GM19452 (cell line): ENCODE results near the gene GTPBP6.
"Not testable (repeated sequence)": the region's sequence is repeated elsewhere in the genome, so short reads cannot be mapped to it uniquely, and the experiment has no call there.

Source experiments
- ATAC-seq: cut with Tn5 transposase; IDR thresholded peaks from one replicate; pipeline ENCODE4 v1.9.1; 2021; ENCODE audit not compliant: unreplicated experiment

The GTPBP6 gene

DNA sequence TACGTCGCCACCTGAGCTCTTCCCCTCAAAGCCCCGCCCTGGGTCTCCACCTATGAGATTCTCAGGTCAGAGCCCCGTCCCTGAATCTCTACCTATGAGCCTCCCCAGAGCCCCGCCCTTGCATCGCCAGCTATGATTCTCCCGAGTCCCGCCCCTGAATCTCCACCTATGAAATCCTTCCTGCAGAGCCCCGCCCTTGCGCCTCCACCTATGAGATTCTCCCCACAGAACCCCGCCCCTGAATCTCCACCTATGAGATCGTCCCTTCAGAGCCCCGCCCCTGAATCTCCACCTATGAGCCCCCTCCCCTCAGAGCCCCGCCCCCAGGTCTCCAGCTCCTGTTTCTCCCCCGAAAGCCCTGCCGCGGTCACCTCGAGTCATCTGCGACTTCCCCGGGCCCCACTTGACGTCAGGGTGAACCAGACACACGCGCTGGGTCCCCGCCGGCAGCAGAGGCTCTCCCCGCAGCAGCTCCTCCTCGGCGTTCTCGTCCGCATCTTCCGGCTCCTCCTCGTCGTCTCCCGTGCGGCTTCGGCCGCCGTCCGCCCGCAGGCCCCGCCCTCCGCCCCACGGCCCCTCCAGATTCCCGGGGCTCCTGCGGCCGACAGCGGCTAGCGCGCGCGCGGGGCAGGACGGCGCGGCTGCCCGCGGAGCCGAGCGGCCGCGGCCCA, 393 bp downstream of the GTPBP6 start:
- peak; percentile 52 for ATAC-seq

DNA sequence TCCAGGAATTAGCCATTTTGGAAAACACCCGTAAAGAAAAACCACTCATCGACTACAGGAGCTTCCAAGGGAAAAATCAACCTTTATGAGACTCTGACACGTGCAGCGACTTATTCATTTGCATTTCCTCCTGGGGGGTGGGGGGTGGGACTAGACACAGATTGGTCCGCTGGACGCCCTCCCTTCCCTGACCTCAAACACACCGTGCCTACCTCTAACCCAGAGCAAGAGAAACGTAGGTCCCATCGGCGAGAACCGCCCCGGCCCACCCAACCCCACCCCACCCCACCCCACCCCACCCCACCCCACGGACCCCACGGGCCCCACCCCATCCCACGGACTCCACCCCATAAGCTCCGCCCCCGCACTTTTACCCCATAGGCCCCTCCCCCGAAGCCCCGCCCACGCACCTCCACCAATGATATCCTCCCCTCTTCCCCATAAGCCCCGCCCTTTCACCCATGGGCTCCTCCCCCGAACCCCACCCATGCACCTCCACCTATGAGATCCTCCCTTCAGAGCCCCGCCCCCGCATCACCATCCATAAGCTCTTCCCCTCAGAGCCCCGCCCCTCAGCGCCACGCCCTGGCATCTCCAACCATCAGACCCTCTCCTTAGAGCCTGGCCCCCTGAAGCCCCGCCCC, 1.1 kb downstream of the GTPBP6 start:
- ATAC-seq = no peak

DNA sequence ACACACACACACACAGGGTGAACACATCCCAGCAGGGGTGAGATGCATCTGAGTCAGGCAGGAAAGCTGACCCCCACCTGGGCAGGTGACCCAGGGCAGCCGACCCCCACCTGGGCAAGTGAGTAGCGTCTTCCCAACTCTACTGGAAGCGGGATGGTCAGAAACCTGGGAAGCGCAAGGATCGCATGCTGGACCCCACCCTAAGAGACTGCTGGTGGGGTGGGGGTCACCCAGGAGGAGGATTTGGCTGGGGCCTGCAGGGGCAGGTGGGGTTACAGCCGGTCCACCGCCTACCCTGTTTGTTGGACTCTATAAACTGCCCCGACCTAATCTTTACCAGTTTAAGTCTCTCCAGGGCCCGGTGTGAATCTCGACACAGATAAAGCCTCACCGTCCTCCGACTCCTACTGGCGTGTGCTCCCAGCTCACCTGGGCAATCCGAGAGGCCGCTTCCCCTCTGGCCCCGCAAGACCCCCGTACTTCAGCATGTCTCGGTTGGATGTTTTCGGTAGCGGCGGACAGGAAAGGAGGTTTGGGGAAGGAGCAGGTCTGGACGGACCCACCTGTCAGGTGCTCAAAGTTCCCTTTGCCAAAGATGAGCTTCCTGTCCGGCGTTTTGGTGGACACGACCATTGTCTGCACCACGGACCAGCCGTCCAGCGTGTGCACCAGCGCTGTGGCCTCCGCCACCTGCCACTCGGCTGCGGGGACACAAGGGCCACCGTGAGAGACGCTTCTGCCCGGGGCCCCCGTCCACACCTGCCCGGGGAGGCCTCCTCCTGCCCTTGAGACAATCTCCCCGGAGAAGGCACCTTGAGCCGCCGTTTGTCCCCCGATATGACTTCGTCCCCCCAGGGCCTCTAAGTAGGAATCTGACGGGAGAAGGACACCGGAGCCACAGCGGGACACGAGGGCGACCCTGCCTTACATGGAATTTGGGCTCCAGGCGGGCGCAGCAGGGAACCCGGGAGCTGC, 2.0 kb downstream of the GTPBP6 start:
- ATAC-seq = no peak

DNA sequence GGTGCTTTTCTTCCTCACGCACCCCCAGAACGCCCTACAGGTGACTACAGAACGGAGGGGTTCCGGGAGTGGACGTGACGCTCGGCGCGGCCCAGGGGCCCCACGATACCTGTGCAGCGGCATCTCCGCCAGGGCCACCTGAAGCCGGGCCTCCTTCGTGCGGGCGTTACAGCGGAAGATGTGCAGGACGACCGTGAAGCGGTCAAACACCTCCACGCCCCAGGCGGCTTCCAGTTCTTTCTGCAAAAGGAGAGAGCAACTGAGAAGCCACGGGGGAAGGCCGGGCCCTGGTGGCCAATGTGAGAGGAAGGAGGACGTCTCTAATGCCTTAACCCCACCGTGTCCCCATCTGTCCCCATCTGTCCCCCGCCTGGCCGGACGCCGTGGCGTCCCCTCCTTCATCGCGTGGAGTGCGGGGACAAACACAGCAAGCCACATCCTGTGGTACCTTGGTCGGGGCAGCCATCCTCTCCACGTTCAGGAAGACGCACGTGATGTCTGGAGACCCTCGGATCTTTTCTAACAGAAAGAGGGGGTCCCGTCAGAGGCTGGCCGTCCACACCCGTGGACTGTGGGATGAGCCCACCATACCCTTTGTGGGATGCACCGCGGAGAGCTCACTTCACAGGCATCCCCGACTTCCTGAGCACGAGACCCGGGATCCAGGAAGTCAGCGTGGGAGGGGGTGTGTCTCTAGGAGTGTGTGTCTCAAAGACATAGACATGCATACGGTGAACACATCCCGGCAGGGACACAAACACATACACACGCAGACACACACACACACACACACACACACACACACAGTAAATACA, 3.6 kb downstream of the GTPBP6 start:
- no peak for ATAC-seq

DNA sequence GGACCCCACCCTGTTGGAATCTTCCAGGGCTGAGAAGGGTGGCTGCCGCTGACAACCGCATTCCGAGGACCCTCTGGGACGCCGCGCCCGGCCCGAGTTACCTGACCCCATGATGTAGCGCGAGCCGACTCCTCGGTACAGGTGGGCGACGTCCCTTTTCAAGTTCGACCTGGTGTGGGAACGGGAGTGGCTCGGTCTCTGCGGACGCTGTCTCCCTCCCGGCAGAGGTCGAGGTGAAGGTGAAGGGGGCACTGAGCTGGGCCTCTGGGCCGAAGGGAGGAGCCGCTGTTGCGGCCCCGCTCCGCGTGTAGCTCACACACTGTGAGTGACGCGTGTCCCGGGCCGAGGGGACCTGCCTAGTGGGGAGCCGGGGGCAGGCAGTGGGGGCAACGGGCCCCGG, 4.5 kb downstream of the GTPBP6 start:
- no peak for ATAC-seq

DNA sequence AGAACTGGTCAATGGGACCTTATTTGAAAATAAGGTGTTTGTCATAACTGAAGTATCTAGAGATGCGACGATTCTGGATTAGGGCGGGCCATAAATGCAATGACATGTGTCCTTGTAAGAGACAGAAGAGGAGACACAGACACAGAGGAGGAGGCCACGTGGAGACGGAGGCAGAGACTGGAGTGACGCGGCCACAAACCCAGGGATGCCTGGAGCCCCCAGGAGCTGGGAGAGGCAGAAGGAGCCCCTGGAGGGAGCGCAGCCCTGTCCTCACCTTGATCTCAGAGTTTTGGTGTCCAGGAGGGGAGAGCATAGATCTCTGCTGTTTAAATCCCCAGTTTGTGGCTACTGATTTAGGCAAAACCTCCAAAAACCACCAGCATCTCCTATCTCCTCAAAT, 5.0 kb downstream of the GTPBP6 start:
- no peak for ATAC-seq

DNA sequence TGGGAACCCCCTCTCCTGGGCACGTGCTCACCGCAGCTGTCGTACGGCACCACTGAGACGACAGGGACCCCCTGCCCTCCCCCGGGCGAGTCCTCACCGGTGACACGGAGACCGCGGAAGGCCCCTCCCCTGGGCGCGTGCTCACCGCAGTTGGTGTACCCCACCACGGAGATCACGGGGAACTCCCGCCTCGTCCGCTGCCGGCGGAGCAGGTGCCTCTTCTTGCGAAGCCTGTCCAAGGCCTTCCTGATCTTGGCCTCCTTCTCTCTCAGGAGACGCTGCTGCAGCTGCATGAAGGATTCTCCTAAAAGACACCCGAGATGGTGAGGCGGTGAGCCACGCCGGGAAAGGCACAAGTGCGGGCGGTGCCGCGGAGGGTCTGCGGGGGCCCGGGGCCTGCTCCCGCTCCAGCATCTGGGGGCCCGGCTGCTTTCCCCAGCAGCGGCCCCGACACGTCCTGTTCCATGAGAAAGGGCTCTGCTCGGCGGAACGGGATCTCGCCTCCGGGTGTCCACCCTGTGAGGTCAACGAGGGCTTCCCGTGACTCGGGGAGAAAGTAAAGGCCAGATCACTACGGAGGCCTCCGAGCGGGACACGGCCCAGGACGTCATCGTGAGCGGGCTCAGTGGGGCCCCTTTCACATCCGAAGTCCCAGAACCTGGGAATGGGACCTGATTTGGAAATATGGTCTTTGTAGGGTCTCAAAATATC, 5.8 kb downstream of the GTPBP6 start:
- no peak for ATAC-seq

DNA sequence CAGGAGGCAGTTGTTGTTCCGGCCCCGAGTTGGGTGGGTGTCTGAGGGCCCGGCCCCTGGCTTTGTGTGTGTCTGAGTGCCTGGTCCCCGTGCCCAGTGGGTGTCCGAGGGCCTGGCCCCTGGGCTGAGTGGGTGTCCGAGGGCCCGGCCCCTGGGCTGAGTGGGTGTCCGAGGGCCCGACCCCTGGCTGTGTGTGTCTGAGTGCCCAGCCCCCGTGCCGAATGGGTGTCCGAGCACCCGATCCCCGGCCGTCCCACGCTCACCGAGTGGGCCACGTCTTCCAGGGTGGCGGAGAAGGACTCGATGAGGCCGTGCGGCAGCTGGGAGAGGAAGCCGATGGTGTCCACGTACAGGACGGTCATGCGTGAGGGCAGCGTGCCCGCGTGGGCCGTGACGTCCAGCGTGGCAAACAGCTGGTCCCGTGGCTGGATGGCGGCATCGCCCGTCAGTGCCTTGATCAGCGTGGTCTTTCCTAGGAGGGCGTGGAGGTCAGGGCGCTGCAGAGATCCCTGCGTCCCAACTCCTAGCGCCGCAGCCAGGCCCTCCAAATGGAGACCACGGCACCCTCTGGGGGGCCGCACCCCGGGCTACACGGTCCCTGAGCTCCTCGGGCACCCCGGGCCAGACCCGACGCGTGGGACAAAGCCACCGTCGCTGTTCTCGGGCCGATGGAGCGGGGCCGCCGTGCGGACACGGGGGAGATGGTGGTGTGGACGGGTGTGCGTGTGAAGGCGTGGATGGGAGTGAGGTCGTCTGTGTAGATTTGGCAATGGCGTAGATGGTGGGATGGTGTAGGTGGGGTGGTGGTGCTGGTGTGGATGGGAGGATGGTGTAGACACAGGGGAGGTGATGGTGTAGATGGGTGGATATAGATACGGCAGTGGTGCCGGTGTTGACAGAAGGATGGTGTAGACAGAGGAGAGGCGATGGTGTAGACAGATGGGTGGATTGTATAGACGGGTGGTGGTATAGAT, 7.2 kb downstream of the GTPBP6 start:
- ATAC-seq = no peak

DNA sequence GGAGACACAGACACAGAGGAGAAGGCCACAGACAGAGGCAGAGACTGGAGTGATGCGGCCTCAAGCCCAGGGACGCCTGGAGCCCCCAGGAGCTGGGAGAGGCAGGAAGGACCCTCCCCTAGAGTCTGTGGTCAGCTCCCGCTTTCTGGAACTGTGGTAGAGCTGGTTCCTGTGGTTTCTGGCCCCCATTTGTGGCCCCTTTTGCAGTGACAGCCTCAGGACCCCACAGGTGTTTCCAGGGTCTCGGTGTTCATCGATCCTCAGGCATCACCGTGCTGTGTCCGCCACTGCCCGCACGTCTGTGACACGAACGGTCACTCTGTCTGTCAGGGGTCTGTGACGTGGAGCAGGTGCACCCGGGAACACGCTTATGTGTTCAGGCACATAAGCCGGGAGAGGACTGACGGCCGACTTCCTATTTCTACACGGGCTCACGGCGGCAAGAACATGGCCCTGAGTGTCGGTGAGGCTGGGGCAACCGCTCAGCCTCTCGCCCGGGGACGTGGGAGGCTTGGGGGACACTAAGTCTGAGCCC, 7.9 kb downstream of the GTPBP6 start:
- ATAC-seq = no peak

DNA sequence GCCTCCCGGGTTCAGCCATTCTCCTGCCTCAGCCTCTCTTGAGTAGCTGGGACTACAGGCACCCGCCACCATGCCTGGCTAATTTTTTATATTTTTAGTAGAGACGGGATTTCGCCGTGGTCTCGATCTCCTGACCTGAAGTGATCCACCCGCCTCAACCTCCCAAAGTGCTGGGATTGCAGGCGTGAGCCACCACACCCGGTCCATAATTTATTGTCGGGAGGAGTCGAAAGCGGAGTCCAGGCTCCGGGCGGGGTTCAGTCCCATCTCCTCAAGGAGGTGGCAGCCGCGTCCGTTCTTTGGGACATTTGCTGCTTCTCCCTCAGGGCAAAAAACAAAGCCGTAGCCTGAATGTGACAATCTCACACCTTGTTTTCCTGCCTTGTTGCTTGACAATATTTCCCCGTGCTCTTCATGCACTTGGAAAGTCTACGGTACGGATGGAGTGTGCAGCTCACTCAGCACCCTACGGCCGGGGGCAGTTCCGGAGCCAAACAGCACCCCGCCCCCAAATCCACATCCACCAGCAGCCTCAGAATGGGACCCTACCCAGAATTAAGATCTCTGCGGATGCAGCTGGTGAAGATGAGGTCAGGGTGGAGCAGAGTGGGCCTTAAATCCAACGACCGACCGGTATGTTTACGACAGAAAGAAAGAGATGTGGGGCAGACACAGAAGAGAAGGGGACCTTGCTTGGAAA, 9.6 kb downstream of the GTPBP6 start:
- ATAC-seq = no peak

DNA sequence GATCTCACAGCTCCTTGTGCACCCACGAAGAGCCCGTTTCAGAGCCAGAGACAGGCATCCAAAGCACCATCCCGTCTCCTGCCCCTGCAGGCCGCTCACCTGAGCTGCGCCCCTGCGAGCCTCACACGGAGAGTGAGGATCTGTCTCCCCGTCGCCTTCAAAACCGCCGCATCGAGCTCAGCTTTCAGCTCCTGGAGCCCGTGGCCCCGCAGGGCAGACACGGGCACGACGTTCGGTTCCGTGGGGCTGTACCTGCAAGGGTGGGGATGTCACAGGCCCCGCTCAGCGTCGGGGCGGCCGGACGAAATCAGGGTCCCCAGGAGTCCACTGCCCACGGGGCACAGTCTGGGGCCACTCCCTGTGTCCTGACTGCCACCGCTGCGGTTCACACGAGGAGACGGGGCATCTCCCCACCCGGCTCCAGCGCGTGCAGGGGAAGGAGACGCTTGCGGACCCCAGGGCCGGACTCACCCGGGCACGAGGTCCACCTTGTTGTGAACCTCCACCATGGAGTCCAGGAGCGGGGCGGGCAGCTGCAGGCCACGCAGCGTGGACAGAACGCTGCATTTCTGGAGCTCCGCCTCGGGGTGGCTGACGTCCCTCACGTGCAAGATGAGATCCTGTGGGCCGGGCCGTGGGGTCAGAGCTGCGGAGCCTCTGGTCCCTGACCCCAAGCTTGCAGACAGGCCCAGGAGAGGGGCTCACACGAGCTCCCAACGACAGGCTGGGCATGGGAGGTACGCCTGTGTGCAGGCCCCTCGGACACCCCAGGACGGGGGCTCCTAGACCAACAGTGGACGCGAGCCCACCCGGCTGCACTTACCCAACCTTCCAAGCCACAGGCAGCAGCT, 11.1 kb downstream of the GTPBP6 start:
- ATAC-seq = no peak

DNA sequence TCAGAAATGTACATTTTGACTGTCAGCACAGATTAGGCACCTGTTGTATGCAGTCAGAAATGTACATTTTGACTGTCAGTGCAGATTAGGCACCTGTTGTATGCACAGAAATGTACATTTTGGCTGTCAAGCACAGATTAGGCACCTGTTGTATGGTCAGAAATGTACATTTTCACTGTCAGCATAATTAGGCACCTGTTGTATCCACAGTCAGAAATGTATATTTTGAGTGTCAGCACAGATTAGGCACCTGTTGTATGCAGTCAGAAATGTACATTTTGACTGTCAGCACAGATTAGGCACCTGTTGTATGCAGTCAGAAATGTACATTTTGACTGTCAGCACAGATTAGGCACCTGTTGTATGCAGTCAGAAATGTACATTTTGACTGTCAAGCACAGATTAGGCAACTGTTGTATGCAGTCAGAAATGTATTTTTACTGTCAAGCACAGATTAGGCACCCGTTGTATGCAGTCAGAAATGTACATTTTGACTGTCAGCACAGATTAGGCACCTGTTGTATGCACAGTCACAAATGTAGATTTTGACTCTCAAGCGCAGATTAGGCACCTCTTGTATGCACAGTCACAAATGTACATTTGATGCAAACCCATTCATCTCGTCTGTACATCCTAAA, 11.9 kb downstream of the GTPBP6 start:
- ATAC-seq = not testable (repeated sequence)

DNA sequence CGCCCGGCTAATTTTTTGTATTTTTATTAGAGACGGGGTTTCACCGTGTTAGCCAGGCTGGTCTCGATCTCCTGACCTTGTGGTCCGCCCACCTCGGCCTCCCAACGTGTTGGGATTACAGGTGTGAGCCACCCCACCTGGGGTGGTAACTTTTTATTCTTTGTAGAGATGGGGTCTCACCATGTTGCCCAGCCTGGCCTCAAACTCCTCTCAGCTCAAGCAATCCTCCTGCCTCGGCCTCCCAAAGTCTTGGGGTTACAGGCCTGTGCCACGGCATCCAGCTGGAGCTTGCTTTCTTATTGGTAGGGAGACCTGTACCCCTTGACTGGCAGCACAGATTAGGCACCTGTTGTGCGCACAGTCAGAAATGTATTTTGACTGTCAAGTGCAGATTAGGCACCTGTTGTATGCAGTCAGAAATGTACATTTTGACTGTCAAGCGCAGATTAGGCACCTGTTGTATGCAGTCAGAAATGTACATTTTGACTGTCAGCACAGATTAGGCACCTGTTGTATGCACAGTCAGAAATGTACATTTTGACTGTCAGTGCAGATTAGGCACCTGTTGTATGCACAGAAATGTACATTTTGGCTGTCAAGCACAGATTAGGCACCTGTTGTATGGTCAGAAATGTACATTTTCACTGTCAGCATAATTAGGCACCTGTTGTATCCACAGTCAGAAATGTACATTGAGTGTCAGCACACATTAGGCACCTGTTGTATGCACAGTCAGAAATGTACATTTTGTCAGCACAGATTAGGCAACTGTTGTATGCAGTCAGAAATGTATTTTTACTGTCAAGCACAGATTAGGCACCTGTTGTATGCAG, 12.6 kb downstream of the GTPBP6 start:
- ATAC-seq = not testable (repeated sequence)

DNA sequence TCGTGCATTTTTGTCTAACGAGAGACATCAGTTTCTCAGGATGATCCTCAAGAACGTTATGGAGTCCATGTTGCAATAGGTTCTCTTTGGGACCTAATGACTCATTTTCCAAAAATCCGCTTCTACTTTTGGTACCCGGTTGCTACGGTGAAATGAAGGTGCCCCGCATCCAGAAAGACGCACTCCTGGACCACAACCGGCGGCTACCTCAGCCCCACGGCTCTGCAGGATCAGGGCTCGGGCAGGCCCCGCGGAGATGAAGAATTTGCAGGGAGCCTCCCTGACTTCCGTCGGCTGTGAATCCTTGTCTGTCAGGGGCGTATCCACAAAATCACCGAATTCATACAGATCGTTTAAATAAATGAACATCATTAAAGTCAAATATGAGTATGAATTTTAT, 15.6 kb downstream of the GTPBP6 start:
- no peak for ATAC-seq

DNA sequence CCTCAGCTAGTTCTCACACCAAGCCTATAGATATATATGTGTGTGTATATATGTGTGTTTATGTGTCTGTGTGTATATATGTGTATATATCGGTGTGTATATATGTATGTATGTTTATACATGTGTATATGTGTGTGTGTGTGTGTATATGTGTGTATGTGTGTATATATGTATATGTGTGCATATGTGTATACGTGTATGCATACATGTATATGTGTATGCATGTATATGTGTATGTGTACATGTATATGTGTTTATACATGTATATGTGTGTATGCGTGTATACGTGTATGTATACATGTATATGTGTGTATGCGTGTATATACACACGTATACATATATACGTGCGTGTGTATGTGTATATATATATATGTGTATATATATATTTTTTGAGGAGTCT, 18.3 kb downstream of the GTPBP6 start:
- ATAC-seq = no peak

DNA sequence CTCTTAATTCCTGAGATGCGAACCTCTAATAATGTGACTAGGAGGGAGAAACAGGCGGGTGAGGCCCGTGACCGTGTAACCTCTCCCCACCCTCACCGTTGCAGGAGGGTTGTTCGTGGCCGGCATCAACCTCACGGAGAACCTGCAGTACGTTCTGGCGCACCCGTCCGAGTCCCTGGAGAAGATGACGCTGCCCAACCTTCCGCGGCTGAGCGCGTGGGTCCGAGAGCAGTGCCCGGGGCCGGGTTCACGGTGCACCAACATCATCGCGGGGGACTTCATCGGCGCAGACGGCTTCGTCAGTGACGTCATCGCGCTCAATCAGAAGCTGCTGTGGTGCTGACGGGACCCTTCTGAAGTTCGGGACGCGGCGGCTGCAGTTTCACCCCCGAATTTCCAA, 19.6 kb downstream of the GTPBP6 start:
- ATAC-seq = no peak
